Stimulated activated CD8-positive, alpha-beta memory T cell treated with anti-CD3 and anti-CD28 coated beads, Interleukin-2, amount 100 ng/mL, for 48 hours (primary cell): ENCODE data around the gene UCN2.

Experiments
- DNase-seq, 2 donors: peaks; one replicate each; pipeline ENCODE4 v3.0.0-alpha.2; 2020; ENCODE audit warnings: low read depth in 2 of 2

Gene UCN2

DNA sequence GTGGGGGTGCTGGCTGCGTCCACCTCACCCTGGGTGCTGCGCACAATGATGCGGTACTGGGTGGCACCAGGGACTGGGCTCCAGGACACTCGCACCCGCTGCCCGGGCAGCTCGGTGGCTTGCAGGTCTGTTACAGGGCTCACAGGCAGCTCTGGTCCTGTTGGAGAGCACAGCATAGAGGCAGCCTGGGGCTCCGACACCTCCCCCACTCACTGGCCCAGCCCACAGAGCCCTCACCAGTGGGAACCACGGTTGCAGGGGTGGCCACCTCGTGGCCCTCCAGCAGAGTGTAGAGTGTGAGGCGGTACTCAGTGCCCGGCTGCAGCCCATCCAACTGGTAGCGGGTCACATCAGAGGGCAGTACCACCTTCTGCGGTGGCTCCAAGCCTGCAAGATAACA, 27.9 kb upstream of the UCN2 start:
- no peak for DNase-seq

- DNase-seq, result no peak
These were observed 24.6 kb upstream of the UCN2 start for GRCh38 chr3:48588230-48588629.

DNA sequence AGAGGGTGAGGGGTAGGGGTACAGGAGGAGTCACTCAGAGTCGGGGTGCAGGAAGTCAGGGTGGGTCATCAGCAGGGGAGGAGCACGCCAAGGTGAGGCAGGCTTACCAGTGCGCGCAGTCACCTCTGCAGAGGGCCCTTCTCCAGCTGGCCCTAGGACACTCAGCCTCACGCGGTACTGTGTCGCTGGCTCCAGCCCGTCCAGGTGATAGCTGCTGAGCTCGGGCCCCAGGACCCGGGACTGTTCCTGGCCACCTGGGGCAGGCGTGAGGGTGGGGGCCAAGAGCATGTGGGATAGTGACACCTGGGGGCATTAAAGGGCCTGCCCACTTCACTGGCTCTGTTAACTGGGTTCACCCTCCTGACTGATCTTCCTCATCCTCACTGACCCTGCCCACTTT, 24.1 kb upstream of the UCN2 start:
- no peak for DNase-seq

DNA sequence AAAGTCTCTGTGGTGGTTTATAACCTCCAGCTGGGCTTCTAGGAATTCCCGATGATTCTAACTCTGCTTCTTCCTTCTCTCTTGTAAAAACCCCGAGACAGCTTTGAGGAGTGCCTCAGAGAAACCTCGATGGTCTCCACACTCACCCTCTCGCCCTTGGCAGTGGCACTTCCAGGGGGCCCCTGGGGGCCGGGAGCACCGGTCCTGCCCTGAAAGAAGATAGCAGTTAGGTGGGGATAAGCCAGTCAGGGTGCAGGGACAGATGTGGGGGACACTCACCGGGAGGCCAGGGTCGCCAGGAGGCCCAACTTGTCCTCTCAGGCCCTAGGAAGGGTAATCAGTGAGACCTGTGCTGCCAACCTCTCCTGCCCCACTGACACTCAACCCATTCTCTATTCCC, 21.8 kb upstream of the UCN2 start:
- no peak for DNase-seq

DNA sequence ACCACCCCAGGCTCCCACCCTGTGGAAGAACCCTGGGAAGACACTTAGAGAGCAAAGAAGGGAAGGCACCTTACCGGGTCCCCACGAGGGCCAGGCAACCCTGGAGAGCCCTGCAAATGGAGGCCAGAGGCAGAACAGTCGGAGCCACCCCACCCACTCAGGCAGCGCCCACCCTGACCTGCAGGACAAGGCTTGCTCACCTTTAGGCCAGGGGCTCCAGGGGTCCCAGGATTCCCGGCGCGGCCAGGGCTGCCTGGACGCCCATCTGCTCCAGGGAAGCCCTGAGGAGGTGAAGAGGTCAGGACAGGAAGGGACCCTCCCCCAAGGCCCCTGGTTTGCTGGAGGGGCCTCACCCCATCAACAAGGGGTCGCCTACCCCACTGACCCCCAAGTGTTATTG, 21.3 kb upstream of the UCN2 start:
- no peak for DNase-seq

- DNase-seq, result no peak
These were observed 18.3 kb upstream of the UCN2 start for GRCh38 chr3:48581621-48582481.

DNA sequence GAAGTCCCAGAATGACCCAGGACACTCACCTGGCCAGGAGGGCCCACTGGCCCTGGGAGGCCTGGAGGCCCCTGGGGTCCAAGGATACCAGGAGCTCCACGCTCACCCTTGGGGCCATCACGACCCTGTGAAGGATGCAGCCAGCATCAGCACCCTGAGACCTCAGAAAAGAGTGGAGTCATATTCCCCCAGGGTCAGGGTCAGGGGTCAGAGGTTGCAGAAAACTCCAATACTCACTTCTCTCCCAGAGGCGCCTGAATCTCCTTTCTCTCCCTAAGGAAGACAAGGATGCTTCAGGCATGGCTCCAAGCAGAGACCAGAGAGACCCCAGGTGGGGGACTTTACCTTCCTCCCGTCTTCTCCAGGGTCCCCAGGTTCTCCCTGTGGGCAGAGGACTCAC, 13.1 kb upstream of the UCN2 start:
- DNase-seq, result no peak

DNA sequence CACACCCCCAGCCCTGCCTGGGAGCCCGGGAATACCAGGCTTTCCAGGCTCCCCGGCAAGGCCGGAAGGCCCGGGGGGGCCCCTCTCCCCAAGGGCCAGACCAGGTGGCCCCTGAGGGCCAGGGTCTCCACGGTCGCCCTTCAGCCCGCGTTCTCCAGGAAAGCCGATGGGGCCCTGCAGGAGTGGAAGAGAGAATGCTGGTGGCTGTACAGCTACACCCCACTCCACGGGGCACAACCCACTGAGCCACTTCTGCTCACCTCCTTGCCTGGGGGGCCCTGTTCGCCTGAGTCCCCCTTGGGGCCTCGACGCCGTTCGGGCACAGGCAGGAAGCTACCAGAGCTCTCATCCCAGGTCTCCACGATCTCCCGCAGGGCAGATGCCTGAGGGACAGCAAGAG, 11.8 kb upstream of the UCN2 start:
- DNase-seq, result no peak

GRCh38 chr3:48573973-48574585, 10.5 kb upstream of the UCN2 start:
- no peak for DNase-seq

GRCh38 chr3:48572517-48572916, 8.9 kb upstream of the UCN2 start:
- no peak for DNase-seq

GRCh38 chr3:48571938-48572337, 8.4 kb upstream of the UCN2 start:
- no peak for DNase-seq

DNA sequence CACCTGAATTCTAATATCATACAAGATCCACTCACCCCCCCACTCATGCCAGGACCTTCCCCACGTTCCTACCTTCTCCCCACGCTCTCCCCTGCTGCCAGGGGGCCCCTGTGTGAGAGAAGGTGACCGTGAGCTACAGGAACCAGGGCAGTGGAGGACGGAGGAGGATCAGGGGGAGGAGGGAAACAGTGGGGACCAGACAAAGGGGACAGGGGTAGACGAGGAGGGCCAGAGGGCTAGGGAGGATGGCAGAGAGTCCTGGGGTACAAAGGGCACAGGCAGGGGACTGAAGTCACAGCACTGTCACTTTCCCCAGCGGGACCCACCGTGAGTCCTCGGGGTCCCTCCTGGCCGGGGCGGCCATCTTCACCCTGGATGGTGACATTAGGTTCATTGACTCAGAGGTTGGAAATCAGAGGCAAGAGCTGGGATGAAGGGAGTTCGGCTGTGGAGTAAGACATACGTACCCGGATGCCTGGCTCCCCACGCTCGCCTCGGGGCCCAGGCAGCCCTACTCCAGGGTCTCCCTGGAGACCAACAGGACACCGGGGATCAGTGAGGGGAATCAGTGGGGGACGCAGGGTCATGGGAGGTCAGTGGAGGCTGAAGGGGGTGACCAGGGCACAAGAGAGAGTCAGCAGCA, 6.3 kb upstream of the UCN2 start:
- DNase-seq, result no peak

DNA sequence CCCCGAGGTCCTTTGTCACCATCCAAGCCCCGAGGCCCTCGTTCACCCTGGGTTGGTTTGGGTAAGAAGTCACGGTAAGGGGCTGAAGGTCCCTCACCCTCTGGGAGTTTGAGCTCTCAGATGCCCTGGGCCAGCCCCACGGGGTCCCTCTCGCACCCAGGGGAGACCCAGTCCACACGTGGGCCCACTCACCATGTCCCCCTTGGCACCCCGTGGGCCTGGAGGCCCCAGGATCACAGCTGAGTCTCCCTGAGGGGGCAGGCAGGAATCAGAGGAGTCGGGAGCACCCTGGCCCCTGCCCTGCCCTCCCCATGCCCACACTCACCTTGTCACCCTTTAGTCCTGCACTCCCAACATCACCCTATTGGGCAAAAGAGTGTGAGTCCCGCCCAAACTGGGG, 5.8 kb upstream of the UCN2 start:
- DNase-seq, result no peak

DNA sequence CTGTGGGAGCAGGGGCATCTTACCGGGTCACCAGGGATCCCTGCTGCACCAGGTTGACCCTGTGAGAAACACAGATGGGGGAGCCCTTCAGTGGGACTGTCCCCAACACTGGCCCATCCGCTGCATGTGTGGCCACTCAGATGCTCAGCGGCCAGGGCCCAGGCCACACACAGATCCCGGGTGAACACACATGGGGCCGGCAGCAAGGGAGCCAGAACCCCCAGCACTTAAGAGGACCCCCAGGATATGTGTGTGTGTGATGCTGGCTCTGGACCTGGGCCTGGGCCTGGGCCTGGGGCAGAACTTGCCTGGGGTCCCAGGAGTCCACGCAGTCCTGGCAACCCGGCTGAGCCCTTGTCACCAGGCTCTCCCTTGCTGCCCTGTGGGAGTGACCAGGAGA, 4.9 kb upstream of the UCN2 start:
- DNase-seq, result no peak

- DNase-seq, result no peak
These were observed 3.9 kb upstream of the UCN2 start for GRCh38 chr3:48567500-48567899.

GRCh38 chr3:48567090-48567489, 3.5 kb upstream of the UCN2 start:
- DNase-seq, result no peak

DNA sequence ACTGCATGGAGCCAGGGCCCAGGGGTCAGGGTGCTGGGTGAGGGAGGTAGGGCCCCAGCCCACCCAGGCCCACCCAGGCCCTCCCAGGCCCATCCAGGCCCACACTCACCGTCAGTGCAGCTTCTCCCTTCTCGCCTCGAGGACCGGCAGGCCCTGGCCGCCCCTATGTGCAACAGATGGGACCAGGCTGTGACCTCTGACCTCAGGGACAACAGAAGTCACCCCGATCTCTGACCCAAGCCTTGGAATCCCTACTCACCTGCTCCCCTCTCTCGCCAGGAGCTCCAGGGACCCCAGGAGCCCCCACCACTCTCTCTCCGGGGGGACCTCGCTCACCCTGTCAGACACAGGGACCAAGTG, 2.8 kb upstream of the UCN2 start:
- no peak for DNase-seq

DNA sequence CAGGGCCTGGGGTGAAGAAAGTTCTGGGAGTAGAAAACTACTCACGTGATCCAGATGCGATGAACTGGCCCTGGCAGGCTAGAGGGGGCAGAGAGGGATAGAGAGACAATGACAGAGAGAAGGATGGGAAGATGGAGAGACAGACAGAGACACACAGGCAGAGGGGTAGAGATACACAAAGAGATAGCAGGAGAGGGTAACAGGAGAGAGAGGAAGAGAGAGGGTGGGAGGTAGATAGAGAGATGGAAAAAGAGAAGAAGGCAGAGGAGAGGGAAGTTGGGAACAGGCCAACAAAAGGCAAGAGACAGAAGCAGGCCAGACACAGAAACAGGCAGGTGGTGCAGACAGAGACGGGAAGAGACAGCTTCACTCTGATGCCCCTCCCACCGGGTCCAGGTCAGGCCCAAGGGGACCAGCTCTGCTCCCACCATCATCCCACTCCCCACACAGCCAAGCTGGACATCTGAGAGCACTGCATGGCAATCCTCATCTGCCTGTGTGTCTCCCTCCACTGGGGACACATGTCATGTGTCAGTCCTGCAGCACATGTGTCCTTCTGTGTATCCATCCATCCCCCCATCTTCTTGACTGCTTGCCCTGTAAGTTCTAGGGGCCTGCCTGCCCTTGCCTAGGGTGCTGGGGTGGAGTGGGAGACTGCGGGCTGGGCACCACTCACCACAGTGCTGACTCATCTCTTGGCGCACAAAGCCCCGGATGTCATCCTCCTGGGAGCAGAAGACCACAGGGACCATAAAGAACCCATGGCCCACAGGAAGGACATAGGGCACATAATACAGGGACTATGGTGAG, 2.2 kb upstream of the UCN2 start:
- no peak for DNase-seq

DNA sequence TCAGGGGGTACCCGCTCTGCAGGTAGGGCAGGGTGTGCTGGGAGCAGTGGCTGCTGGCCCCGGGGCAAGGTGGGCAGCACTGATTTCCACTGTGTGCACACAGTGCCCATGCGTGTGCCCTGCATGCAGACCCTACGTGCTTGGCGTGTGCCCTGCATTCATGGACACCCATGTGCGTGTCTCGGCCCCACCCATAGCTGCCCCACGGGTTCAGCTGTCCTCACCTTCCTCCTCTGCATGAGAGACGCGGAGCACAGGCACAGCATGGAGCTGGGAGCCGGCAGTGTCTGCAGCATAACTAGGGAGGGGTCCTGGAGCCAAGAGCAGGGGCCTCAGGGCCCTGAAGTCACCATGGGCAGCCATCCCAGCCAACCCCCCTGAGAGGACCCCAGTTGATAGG, 1.6 kb upstream of the UCN2 start:
- no peak for DNase-seq

DNA sequence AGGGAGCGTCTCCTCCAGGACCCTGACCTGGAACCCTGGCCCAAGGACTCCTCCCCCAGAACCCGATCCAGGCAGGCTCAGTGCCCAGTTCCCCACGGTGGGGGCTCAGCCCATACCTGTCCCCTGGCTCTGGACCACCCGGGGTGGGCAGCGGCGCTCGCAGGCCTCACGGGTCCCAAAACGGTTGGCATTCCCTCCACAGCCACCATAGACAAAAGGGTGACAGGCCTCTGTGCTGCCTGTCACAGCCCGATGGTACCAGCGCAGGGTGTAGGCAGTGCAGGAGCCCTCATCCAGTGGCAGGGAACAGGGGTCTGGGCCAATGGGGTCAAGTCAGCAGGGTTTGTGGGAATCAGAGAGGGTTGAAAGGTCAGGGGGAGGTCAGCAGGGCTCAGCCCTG, 1.1 kb upstream of the UCN2 start:
- no peak for DNase-seq

DNA sequence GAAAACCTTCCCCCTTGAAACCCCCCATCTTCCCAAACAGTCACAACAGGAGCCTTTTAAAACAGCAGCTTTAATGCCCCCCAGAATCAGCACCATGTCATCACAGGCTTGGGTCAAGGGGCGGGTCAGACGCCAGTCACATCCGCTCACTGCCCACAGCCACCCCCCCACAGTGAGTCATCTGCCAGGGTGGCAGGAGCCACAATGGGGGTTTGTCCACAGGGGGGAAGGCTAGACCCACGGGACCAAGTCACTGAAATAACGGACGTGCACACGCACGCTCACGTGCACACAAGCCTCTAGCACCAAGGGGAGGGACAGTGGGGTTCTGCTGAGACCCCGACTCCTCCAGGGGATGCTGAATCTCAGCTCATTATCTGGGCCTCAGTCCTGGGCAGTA, 441 bp upstream of the UCN2 start:
- peak; percentile 39 to 40 for DNase-seq

- no peak for DNase-seq
These were observed 1.1 kb downstream of the UCN2 start for GRCh38 chr3:48562367-48563095.
